GM19328 (cell line): ENCODE measurements around the gene PDLIM3.
"Not testable (repeated sequence)": the region's sequence is repeated elsewhere in the genome, so short reads cannot be mapped to it uniquely, and the experiment has no call there.

Source experiments
- ATAC-seq: cut with Tn5 transposase; IDR thresholded peaks from one replicate; pipeline ENCODE4 v1.9.1; 2021; ENCODE audit warnings: mild to moderate bottlenecking, moderate library complexity; ENCODE audit not compliant: unreplicated experiment

Gene PDLIM3

GRCh38 chr4:185554365-185555126 lies 19.2 kb upstream of the PDLIM3 start:
- no peak for ATAC-seq

GRCh38 chr4:185552254-185552653 lies 16.9 kb upstream of the PDLIM3 start:
- ATAC-seq: no peak

- ATAC-seq: no peak
Measured at GRCh38 chr4:185550933-185551332, 15.6 kb upstream of the PDLIM3 start.

- ATAC-seq: no peak
Measured at GRCh38 chr4:185549095-185549639, 13.9 kb upstream of the PDLIM3 start.

- no peak for ATAC-seq
Measured at GRCh38 chr4:185548587-185548986, 13.3 kb upstream of the PDLIM3 start.

GRCh38 chr4:185546335-185546734 lies 11.0 kb upstream of the PDLIM3 start:
- no peak for ATAC-seq

GRCh38 chr4:185542626-185543315 lies 7.5 kb upstream of the PDLIM3 start:
- ATAC-seq: no peak

GRCh38 chr4:185541251-185541727 lies 6.0 kb upstream of the PDLIM3 start:
- ATAC-seq: no peak

- no peak for ATAC-seq
Measured at GRCh38 chr4:185540487-185541120, 5.3 kb upstream of the PDLIM3 start.

- ATAC-seq: no peak
Measured at GRCh38 chr4:185540040-185540439, 4.7 kb upstream of the PDLIM3 start.

GRCh38 chr4:185538806-185539205 lies 3.5 kb upstream of the PDLIM3 start:
- ATAC-seq: no peak

GRCh38 chr4:185536411-185536709 lies 1.1 kb upstream of the PDLIM3 start:
- ATAC-seq: no peak

GRCh38 chr4:185535612-185536410 lies 504 bp upstream of the PDLIM3 start:
- peak; percentile 33 for ATAC-seq

GRCh38 chr4:185534511-185534865 lies 819 bp downstream of the PDLIM3 start:
- no peak for ATAC-seq

- no peak for ATAC-seq
Measured at GRCh38 chr4:185532795-185533324, 2.4 kb downstream of the PDLIM3 start.

- ATAC-seq: no peak
Measured at GRCh38 chr4:185532293-185532692, 3.0 kb downstream of the PDLIM3 start.

GRCh38 chr4:185531654-185532053 lies 3.7 kb downstream of the PDLIM3 start:
- ATAC-seq: not testable (repeated sequence)

GRCh38 chr4:185529413-185529812 lies 5.9 kb downstream of the PDLIM3 start:
- ATAC-seq: no peak

GRCh38 chr4:185524888-185525863 lies 10.1 kb downstream of the PDLIM3 start:
- ATAC-seq: no peak

GRCh38 chr4:185523862-185524261 lies 11.4 kb downstream of the PDLIM3 start:
- ATAC-seq: no peak
